Measurements from ENCODE around the gene PLA1A. TPM values are rescaled to one million over a fixed set of nuclear protein-coding genes. Genes with fewer than 3 reads are reported as not detected.

Gene PLA1A
- total and polyA plus RNA-seq, 4 donors = 1.8 to 10.3 (median 6.6) TPM

DNA sequence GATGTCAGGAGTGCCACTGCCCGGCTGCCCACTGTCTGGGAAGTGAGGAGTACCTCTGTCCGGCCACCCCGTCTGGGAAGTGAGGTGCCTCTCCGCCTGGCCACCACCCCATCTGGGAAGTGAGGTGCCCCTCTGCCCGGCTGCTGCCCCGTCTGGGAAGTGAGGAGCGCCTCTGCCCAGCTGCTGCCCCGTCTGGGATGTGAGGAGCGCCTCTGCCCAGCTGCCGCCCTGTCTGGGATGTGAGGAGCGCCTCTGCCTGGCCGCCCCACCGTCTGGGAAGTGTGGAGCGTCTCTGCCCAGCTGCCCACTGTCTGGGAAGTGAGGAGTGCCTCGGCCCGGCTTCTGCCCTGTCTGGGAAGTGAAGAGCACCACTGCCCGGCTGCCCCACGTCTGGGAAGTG is 76.2 kb downstream of the PLA1A start:
- no peak overlapping the region for H3K4me3 ChIP-seq
- 88 to 93% methylated on average over 18 of the region's 18 CpGs for WGBS, 2 donors
- no peaks in the 10 kb centered on the region for H3K27me3 ChIP-seq (ENCODE audit: control insufficient read depth in 3 of 3, insufficient read depth in 3 of 3, low read length in 2 of 3)
- peak overlapping the region in 1 of 2 donors; percentile 90 for H3K27ac ChIP-seq (ENCODE audit: low read depth in 1 of 2, low read length in 1 of 2)
- no peaks in the 10 kb centered on the region for H3K9me3 ChIP-seq (ENCODE audit: control insufficient read depth in 4 of 4, insufficient read depth in 3 of 4, low read length in 3 of 4)
- H3K9ac ChIP-seq (ENCODE audit: insufficient read depth in 1 of 2, low read length in 2 of 2) = no peak overlapping the region
- TF ChIP-seq, protein P1, sequence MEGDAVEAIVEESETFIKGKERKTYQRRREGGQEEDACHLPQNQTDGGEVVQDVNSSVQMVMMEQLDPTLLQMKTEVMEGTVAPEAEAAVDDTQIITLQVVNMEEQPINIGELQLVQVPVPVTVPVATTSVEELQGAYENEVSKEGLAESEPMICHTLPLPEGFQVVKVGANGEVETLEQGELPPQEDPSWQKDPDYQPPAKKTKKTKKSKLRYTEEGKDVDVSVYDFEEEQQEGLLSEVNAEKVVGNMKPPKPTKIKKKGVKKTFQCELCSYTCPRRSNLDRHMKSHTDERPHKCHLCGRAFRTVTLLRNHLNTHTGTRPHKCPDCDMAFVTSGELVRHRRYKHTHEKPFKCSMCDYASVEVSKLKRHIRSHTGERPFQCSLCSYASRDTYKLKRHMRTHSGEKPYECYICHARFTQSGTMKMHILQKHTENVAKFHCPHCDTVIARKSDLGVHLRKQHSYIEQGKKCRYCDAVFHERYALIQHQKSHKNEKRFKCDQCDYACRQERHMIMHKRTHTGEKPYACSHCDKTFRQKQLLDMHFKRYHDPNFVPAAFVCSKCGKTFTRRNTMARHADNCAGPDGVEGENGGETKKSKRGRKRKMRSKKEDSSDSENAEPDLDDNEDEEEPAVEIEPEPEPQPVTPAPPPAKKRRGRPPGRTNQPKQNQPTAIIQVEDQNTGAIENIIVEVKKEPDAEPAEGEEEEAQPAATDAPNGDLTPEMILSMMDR (IDR thresholded peaks at IDR 0.05; ENCODE audit: control extremely low read depth, extremely low read depth) = no peak
- DNase-seq (no peak), ATAC-seq (ENCODE audit: insufficient read depth, low FRiP score) (no peak)
- peaks cover 0 to 26% (median 10%) of the 10 kb centered on the region in 5 donors for H3K4me1 ChIP-seq (ENCODE audit: control insufficient read depth in 5 of 5, insufficient read depth in 5 of 5, low read length in 5 of 5)
- peaks cover 8 to 17% (median 13%) of the 10 kb centered on the region in 4 donors for H3K36me3 ChIP-seq (ENCODE audit: control insufficient read depth in 4 of 4, insufficient read depth in 4 of 4, low read length in 4 of 4)

DNA sequence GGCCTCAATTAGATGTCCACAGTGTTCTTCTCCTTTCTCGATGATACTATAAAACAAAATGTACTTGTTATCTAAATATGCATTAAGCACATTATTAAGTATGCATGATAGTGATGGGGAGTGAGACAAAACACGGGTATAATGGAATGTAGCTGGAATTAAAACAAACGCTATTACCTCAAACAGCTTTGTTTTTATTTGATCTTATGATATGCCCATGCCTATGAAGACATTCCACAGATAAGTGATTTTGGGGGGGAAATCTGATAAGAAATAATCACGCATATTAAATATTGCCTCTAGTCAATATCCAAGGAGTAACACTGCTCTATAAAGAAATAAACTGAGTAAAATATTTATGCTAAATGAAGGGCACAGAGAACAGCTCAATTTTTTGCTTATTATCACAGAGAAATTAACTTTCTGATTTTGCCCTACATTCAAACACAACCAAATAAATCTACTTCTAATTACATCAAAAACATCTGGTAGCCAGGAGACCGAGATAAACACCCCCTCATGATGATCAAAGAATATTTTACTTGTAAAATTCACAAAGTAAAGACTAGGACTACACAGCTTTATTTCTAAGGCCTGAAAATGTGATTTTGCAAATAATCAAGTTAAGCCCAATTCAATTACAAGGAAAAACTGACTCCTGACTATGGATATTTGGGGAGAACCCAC is 77.6 kb downstream of the PLA1A start:
- H3K27me3 ChIP-seq (ENCODE audit: control insufficient read depth in 3 of 3, insufficient read depth in 3 of 3, low read length in 2 of 3) = no peaks in the 10 kb centered on the region
- H3K27ac ChIP-seq (ENCODE audit: low read depth in 1 of 2, low read length in 1 of 2) = peak overlapping the region in 1 of 2 donors; percentile 84
- H3K4me1 ChIP-seq (ENCODE audit: control insufficient read depth in 5 of 5, insufficient read depth in 5 of 5, low read length in 5 of 5) = peaks cover 0 to 23% (median 10%) of the 10 kb centered on the region in 5 donors
- DNase-seq (no peak), ATAC-seq (ENCODE audit: insufficient read depth, low FRiP score) (no peak)
- H3K4me3 ChIP-seq = no peak overlapping the region
- TF ChIP-seq, protein P1 (IDR thresholded peaks at IDR 0.05; ENCODE audit: control extremely low read depth, extremely low read depth) = no peak
- H3K9me3 ChIP-seq (ENCODE audit: control insufficient read depth in 4 of 4, insufficient read depth in 3 of 4, low read length in 3 of 4) = no peaks in the 10 kb centered on the region
- WGBS, 2 donors = 81 to 82% methylated on average over 5 of the region's 5 CpGs
- peaks cover 8 to 14% (median 12%) of the 10 kb centered on the region in 4 donors for H3K36me3 ChIP-seq (ENCODE audit: control insufficient read depth in 4 of 4, insufficient read depth in 4 of 4, low read length in 4 of 4)
- H3K9ac ChIP-seq (ENCODE audit: insufficient read depth in 1 of 2, low read length in 2 of 2) = no peak overlapping the region

- TF ChIP-seq, protein P1 (IDR thresholded peaks at IDR 0.05; ENCODE audit: control extremely low read depth, extremely low read depth) = no peak
- peak overlapping the region in 1 of 2 donors; percentile 84 for H3K27ac ChIP-seq (ENCODE audit: low read depth in 1 of 2, low read length in 1 of 2)
- 40 to 63% methylated on average over 1 of the region's 1 CpG for WGBS, 2 donors
- H3K4me3 ChIP-seq = no peak overlapping the region
- no peaks in the 10 kb centered on the region for H3K27me3 ChIP-seq (ENCODE audit: control insufficient read depth in 3 of 3, insufficient read depth in 3 of 3, low read length in 2 of 3)
- no peak for ATAC-seq (ENCODE audit: insufficient read depth, low FRiP score)
- H3K4me1 ChIP-seq (ENCODE audit: control insufficient read depth in 5 of 5, insufficient read depth in 5 of 5, low read length in 5 of 5) = peaks cover 0 to 21% (median 10%) of the 10 kb centered on the region in 5 donors
- H3K9ac ChIP-seq (ENCODE audit: insufficient read depth in 1 of 2, low read length in 2 of 2) = peak overlapping the region in 1 of 2 donors; percentile 51
- H3K36me3 ChIP-seq (ENCODE audit: control insufficient read depth in 4 of 4, insufficient read depth in 4 of 4, low read length in 4 of 4) = peaks cover 8 to 14% (median 12%) of the 10 kb centered on the region in 4 donors
- no peak for DNase-seq
- H3K9me3 ChIP-seq (ENCODE audit: control insufficient read depth in 4 of 4, insufficient read depth in 3 of 4, low read length in 3 of 4) = no peaks in the 10 kb centered on the region
These were observed 78.3 kb downstream of the PLA1A start for GRCh38 chr3:119676020-119676419.
